ENCODE results near the gene ZNF648. TPM values are rescaled to one million over a fixed set of nuclear protein-coding genes. Genes with fewer than 3 reads are reported as not detected.

Gene ZNF648
- total and polyA plus RNA-seq, 4 donors: 0.02 to 0.67 (median 0.20) TPM

DNA sequence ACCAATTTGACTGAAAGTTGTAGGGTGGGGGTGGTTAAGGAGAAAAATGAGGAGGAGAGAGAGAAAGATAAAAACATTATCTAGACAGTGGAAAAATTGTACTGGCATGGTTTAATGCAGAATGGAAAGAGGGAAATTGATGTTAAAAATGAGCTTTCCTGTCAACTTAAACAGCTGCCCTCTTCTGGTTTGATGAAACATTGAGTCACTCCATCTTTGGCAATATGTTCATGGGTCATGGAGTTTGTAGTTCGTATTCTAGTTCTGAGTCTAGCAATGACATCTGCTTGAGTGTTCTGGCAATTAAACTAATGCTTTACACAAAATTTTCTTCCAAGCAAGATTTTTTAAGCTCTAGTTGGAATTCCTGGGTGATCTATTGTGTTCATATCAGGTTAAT lies 9.6 kb downstream of the ZNF648 start:
- no peak overlapping the region for H3K4me3 ChIP-seq (ENCODE audit: low read depth in 1 of 3, low read length in 3 of 3)
- no peaks in the 10 kb centered on the region for H3K9me3 ChIP-seq (ENCODE audit: control insufficient read depth in 4 of 4, low read length in 3 of 4)
- no peaks in the 10 kb centered on the region for H3K36me3 ChIP-seq (ENCODE audit: control insufficient read depth in 4 of 4, insufficient read depth in 3 of 4, low read depth in 1 of 4, low read length in 3 of 4)
- H3K27ac ChIP-seq (ENCODE audit: low read depth in 1 of 2, low read length in 2 of 2): no peak overlapping the region
- TF ChIP-seq, protein P1, sequence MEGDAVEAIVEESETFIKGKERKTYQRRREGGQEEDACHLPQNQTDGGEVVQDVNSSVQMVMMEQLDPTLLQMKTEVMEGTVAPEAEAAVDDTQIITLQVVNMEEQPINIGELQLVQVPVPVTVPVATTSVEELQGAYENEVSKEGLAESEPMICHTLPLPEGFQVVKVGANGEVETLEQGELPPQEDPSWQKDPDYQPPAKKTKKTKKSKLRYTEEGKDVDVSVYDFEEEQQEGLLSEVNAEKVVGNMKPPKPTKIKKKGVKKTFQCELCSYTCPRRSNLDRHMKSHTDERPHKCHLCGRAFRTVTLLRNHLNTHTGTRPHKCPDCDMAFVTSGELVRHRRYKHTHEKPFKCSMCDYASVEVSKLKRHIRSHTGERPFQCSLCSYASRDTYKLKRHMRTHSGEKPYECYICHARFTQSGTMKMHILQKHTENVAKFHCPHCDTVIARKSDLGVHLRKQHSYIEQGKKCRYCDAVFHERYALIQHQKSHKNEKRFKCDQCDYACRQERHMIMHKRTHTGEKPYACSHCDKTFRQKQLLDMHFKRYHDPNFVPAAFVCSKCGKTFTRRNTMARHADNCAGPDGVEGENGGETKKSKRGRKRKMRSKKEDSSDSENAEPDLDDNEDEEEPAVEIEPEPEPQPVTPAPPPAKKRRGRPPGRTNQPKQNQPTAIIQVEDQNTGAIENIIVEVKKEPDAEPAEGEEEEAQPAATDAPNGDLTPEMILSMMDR (IDR thresholded peaks at IDR 0.05; ENCODE audit: low read depth, low read length, missing input control): no peak
- TF ChIP-seq GABPA (IDR thresholded peaks at IDR 0.05 in 1 of 2, conservative IDR thresholded peaks at IDR 0.05 in 1 of 2): no peak
- no peak for TF ChIP-seq NR2F2 (IDR thresholded peaks at IDR 0.05)
- no peak for TF ChIP-seq ATF3 (IDR thresholded peaks at IDR 0.05)
- no peak for TF ChIP-seq RXRA (IDR thresholded peaks at IDR 0.05)
- no peak for TF ChIP-seq HNF4A (conservative IDR thresholded peaks at IDR 0.05)
- no peak for TF ChIP-seq REST (IDR thresholded peaks at IDR 0.05)
- TF ChIP-seq, protein P2, sequence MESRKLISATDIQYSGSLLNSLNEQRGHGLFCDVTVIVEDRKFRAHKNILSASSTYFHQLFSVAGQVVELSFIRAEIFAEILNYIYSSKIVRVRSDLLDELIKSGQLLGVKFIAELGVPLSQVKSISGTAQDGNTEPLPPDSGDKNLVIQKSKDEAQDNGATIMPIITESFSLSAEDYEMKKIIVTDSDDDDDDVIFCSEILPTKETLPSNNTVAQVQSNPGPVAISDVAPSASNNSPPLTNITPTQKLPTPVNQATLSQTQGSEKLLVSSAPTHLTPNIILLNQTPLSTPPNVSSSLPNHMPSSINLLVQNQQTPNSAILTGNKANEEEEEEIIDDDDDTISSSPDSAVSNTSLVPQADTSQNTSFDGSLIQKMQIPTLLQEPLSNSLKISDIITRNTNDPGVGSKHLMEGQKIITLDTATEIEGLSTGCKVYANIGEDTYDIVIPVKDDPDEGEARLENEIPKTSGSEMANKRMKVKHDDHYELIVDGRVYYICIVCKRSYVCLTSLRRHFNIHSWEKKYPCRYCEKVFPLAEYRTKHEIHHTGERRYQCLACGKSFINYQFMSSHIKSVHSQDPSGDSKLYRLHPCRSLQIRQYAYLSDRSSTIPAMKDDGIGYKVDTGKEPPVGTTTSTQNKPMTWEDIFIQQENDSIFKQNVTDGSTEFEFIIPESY (IDR thresholded peaks at IDR 0.05): no peak
- TF ChIP-seq HNF4G (IDR thresholded peaks at IDR 0.05): no peak
- TF ChIP-seq RAD21 (IDR thresholded peaks at IDR 0.05): no peak
- TF ChIP-seq SP1 (IDR thresholded peaks at IDR 0.05): no peak
- TF ChIP-seq FOXA2 (IDR thresholded peaks at IDR 0.05): no peak
- no peak for TF ChIP-seq YY1 (IDR thresholded peaks at IDR 0.05)
- no peak for TF ChIP-seq MAX (IDR thresholded peaks at IDR 0.05)
- TF ChIP-seq FOXA1 (IDR thresholded peaks at IDR 0.05): no peak
- no peak for TF ChIP-seq TAF1 (conservative IDR thresholded peaks at IDR 0.05)
- no peak for TF ChIP-seq EGR1 (IDR thresholded peaks at IDR 0.05; ENCODE audit: low read depth in 2 of 2)
- no peak for TF ChIP-seq JUND (IDR thresholded peaks at IDR 0.05)
- no peaks in the 10 kb centered on the region for H3K4me1 ChIP-seq (ENCODE audit: control insufficient read depth in 4 of 4, insufficient read depth in 4 of 4, low read length in 3 of 4)
- no peak overlapping the region for H3K9ac ChIP-seq (ENCODE audit: low read depth in 1 of 2, low read length in 2 of 2)
- WGBS: 80% methylated on average over 1 of the region's 1 CpG
- DNase-seq (ENCODE audit: low spot score): no peak
- H3K27me3 ChIP-seq (ENCODE audit: control insufficient read depth in 4 of 4, insufficient read depth in 4 of 4, low read length in 3 of 4): peaks cover 0 to 2% (median 0%) of the 10 kb centered on the region in 4 donors

Data from liver (tissue), 9 donors.